Neural cell (in vitro differentiated cells): ENCODE data around the gene ZDHHC4.

Source experiments
- CTCF ChIP-seq: fragments of 450-650 bp; IDR thresholded peaks from 2 replicates; pipeline ENCODE4 v1.5.1; 2014; ENCODE audit warnings: antibody characterized with exemption, mild to moderate bottlenecking, moderate library complexity; ENCODE audit not compliant: poor library complexity, severe bottlenecking
- EP300 ChIP-seq: fragments of 450-650 bp; conservative IDR thresholded peaks from 2 replicates; pipeline ENCODE4 v1.6.1; 2014; ENCODE audit warnings: antibody characterized with exemption, mild to moderate bottlenecking, moderate library complexity; ENCODE audit not compliant: poor library complexity, severe bottlenecking
- EZH2 ChIP-seq: fragments of 200-600, 300-800 bp; shearing (Covaris generic), sonication (generic); IDR thresholded peaks from 2 replicates; pipeline ENCODE4 v1.6.1; 2014; ENCODE audit warnings: antibody characterized with exemption, low read length, borderline replicate concordance, mild to moderate bottlenecking; ENCODE audit not compliant: insufficient read depth, poor library complexity, severe bottlenecking
- MXI1 ChIP-seq: fragments of 450-650 bp; conservative IDR thresholded peaks from 2 replicates; pipeline ENCODE4 v1.6.1; 2014; ENCODE audit warnings: antibody characterized with exemption, mild to moderate bottlenecking; ENCODE audit not compliant: poor library complexity, severe bottlenecking
- POLR2AphosphoS5 ChIP-seq: IDR thresholded peaks from 2 replicates; pipeline ENCODE4 v1.6.1; 2012
- RAD21 ChIP-seq: fragments of 450-650 bp; conservative IDR thresholded peaks from 2 replicates; pipeline ENCODE4 v1.6.1; 2014; ENCODE audit warnings: antibody characterized with exemption, mild to moderate bottlenecking, moderate library complexity
- TAF1 ChIP-seq: IDR thresholded peaks from 2 replicates; pipeline ENCODE4 v1.6.1; 2012; ENCODE audit warnings: low read depth
- TF ChIP-seq, protein P1 (sequence below): IDR thresholded peaks from 2 replicates; pipeline ENCODE4 v1.6.1; 2012; ENCODE audit warnings: borderline replicate concordance

- TF ChIP-seq CTCF (no peak), TAF1 (no peak), RAD21 (no peak), MXI1 (no peak), EP300 (no peak), EZH2 (no peak), POLR2AphosphoS5 (no peak)
- TF ChIP-seq, protein P1, sequence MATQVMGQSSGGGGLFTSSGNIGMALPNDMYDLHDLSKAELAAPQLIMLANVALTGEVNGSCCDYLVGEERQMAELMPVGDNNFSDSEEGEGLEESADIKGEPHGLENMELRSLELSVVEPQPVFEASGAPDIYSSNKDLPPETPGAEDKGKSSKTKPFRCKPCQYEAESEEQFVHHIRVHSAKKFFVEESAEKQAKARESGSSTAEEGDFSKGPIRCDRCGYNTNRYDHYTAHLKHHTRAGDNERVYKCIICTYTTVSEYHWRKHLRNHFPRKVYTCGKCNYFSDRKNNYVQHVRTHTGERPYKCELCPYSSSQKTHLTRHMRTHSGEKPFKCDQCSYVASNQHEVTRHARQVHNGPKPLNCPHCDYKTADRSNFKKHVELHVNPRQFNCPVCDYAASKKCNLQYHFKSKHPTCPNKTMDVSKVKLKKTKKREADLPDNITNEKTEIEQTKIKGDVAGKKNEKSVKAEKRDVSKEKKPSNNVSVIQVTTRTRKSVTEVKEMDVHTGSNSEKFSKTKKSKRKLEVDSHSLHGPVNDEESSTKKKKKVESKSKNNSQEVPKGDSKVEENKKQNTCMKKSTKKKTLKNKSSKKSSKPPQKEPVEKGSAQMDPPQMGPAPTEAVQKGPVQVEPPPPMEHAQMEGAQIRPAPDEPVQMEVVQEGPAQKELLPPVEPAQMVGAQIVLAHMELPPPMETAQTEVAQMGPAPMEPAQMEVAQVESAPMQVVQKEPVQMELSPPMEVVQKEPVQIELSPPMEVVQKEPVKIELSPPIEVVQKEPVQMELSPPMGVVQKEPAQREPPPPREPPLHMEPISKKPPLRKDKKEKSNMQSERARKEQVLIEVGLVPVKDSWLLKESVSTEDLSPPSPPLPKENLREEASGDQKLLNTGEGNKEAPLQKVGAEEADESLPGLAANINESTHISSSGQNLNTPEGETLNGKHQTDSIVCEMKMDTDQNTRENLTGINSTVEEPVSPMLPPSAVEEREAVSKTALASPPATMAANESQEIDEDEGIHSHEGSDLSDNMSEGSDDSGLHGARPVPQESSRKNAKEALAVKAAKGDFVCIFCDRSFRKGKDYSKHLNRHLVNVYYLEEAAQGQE: no peak
These were observed 44.2 kb downstream of the ZDHHC4 start for GRCh38 chr7:6621195-6622133.
